SK-N-SH treated with all-trans-retinoic acid at 6 μM for 48 hours (cell line): Measurements from ENCODE around the gene FHL1.

Experiments
- ARNTL ChIP-seq: fragments of 450-650 bp; formaldehyde crosslinking; IDR thresholded peaks from 2 replicates; pipeline ENCODE4 v1.5.0; 2020; ENCODE audit warnings: low read depth, mild to moderate bottlenecking, moderate library complexity, borderline replicate concordance
- CREB5 ChIP-seq: fragments of 250-450 bp; sonication (Bioruptor Pico); IDR thresholded peaks from 2 replicates; pipeline ENCODE4 v1.5.1; 2020; ENCODE audit warnings: low read depth, mild to moderate bottlenecking, moderate library complexity
- GLIS3 ChIP-seq: fragments of 250-450 bp; sonication (Bioruptor Pico); IDR thresholded peaks from 2 replicates; pipeline ENCODE4 v1.5.0; 2020; ENCODE audit warnings: mild to moderate bottlenecking, moderate library complexity
- OSR1 ChIP-seq: fragments of 250-450 bp; sonication (Bioruptor Pico); IDR thresholded peaks from 2 replicates; pipeline ENCODE4 v1.8.0; 2022; ENCODE audit warnings: moderate library complexity, mild to moderate bottlenecking, inconsistent platforms
- PATZ1 ChIP-seq: fragments of 250-450 bp; sonication (Bioruptor Pico); IDR thresholded peaks from 2 replicates; pipeline ENCODE4 v1.8.0; 2020; ENCODE audit warnings: mild to moderate bottlenecking, moderate library complexity, borderline replicate concordance
- PPARA ChIP-seq: fragments of 250-450 bp; sonication (Bioruptor Pico); IDR thresholded peaks from 2 replicates; pipeline ENCODE4 v1.5.0; 2020; ENCODE audit warnings: mild to moderate bottlenecking, borderline replicate concordance
- SNAI2 ChIP-seq: fragments of 250-450 bp; sonication (Bioruptor Pico); IDR thresholded peaks from 2 replicates; pipeline ENCODE4 v1.5.0; 2020; ENCODE audit warnings: mild to moderate bottlenecking, moderate library complexity
- ZC3H10 ChIP-seq: fragments of 250-450 bp; sonication (Bioruptor Pico); IDR thresholded peaks from 2 replicates; pipeline ENCODE4 v1.5.1; 2021; ENCODE audit warnings: mild to moderate bottlenecking, moderate library complexity
- ZFP3 ChIP-seq: fragments of 250-450 bp; sonication (Bioruptor Pico); IDR thresholded peaks from 2 replicates; pipeline ENCODE4 v1.5.0; 2020; ENCODE audit warnings: mild to moderate bottlenecking, moderate library complexity
- ZFP30 ChIP-seq: fragments of 450-650 bp; formaldehyde crosslinking; IDR thresholded peaks from 2 replicates; pipeline ENCODE4 v1.5.0; 2022; ENCODE audit warnings: mild to moderate bottlenecking, moderate library complexity
- ZNF70 ChIP-seq: fragments of 450-650 bp; formaldehyde crosslinking; IDR thresholded peaks from 2 replicates; pipeline ENCODE4 v1.5.0; 2020; ENCODE audit warnings: mild to moderate bottlenecking, moderate library complexity

- TF ChIP-seq SNAI2 (CRISPR knock-in tag) (no peak), GLIS3 (CRISPR knock-in tag) (no peak), ZFP30 (CRISPR knock-in tag) (no peak), CREB5 (no peak), ZC3H10 (CRISPR knock-in tag) (no peak), PATZ1 (CRISPR knock-in tag) (no peak), OSR1 (no peak), ARNTL (CRISPR knock-in tag) (no peak), ZNF70 (CRISPR knock-in tag) (no peak), PPARA (CRISPR knock-in tag) (no peak), ZFP3 (CRISPR knock-in tag) (no peak)
Measured at GRCh38 chrX:136176399-136176825, 29.1 kb downstream of the FHL1 start.
